Common myeloid progenitor, CD34-positive (primary cell): Measurements from ENCODE around the gene ARHGEF4.

Experiments
- CTCF ChIA-PET: fragments of 350-600 bp; sonication (Branson Sonifier 250); formaldehyde crosslinking; loops from one replicate; lab custom pipeline; 2021; ENCODE audit warnings: antibody characterized with exemption; lab: Charles Lee
- POLR2A ChIA-PET: fragments of 350-600 bp; sonication (Branson Sonifier 250); formaldehyde crosslinking; loops from one replicate; lab custom pipeline; 2021; ENCODE audit warnings: antibody characterized with exemption; lab: Charles Lee
- DNase-seq, 3 donors: peaks; one replicate each; pipeline versions ENCODE4 v3.0.0 to v3.0.0-alpha.2; 2013
- H3K27ac ChIP-seq, 2 experiments: 1 replicate in 1 of 2; 2 replicates in 1 of 2; pipeline ENCODE4 v1.7.0; 2013; ENCODE audit warnings: inconsistent platforms in 2 of 2, low read length in 2 of 2, mild to moderate bottlenecking in 2 of 2, low read depth in 1 of 2, moderate library complexity in 1 of 2; ENCODE audit not compliant: severe bottlenecking in 2 of 2, insufficient read depth in 1 of 2, poor library complexity in 1 of 2
- H3K27me3 ChIP-seq, 5 experiments: replicated peaks in 2 of 5; 1 replicate in 3 of 5; 2 replicates in 2 of 5; pipeline versions ENCODE4 v1.6.1 to v1.7.0; 2013; ENCODE audit warnings: low read length in 4 of 5, mild to moderate bottlenecking in 2 of 5, moderate library complexity in 2 of 5, inconsistent platforms in 1 of 5; ENCODE audit not compliant: insufficient read depth in 5 of 5, control insufficient read depth in 4 of 5
- H3K36me3 ChIP-seq, 4 experiments: 1 replicate in 2 of 4; 2 replicates in 2 of 4; pipeline versions ENCODE4 v1.6.1 to v1.7.0; 2013; ENCODE audit warnings: low read length in 3 of 4, control low read depth in 1 of 4, mild to moderate bottlenecking in 1 of 4; ENCODE audit not compliant: control insufficient read depth in 4 of 4, insufficient read depth in 4 of 4
- H3K4me1 ChIP-seq, 4 experiments: 1 replicate in 3 of 4; 2 replicates in 1 of 4; pipeline versions ENCODE4 v1.6.1 to v1.7.1; 2013; ENCODE audit warnings: low read length in 3 of 4, mild to moderate bottlenecking in 3 of 4, control low read depth in 1 of 4, inconsistent platforms in 1 of 4, moderate library complexity in 1 of 4; ENCODE audit not compliant: control insufficient read depth in 4 of 4, insufficient read depth in 4 of 4; ENCODE audit errors: control extremely low read depth in 1 of 4
- H3K4me3 ChIP-seq, 7 experiments: 1 replicate in 4 of 7; 2 replicates in 3 of 7; pipeline versions ENCODE4 v1.5.1 to v1.7.0; 2013; ENCODE audit warnings: mild to moderate bottlenecking in 7 of 7, low read length in 6 of 7, moderate library complexity in 6 of 7, inconsistent platforms in 2 of 7, low read depth in 2 of 7, control low read depth in 1 of 7; ENCODE audit not compliant: insufficient read depth in 4 of 7, control insufficient read depth in 1 of 7; ENCODE audit errors: extremely low read depth in 1 of 7
- H3K9me3 ChIP-seq, 5 experiments: 1 replicate in 4 of 5; 2 replicates in 1 of 5; pipeline versions ENCODE4 v1.6.1 to v1.7.1; 2013; ENCODE audit warnings: low read length in 4 of 5, mild to moderate bottlenecking in 2 of 5, inconsistent platforms in 1 of 5, low read depth in 1 of 5, moderate library complexity in 1 of 5; ENCODE audit not compliant: control insufficient read depth in 4 of 5, insufficient read depth in 2 of 5; ENCODE audit errors: control extremely low read depth in 1 of 5
- WGBS: methylation state at CpG from one replicate; pipeline ENCODE4 v1.1.5; 2013; ENCODE audit not compliant: insufficient coverage; 5-methylcytosine and 5-hydroxymethylcytosine counted together

The ARHGEF4 gene

GRCh38 chr2:130834091-130834930 lies 2.4 kb upstream of the ARHGEF4 start:
- peaks cover 0 to 79% (median 25%) of the 10 kb centered on the region in 5 experiments for H3K27me3 ChIP-seq
- WGBS = 93% methylated on average over 15 of the region's 18 CpGs
- ChIA-PET CTCF (interaction anchor here (0.6 kb wide), 1 partner anchor 1014 kb away, joined by 3 read pairs; no protein-coding TSS in a partner anchor), POLR2A (no interaction called here)
- no peak for DNase-seq
- peaks cover 0 to 7% (median 3%) of the 10 kb centered on the region in 4 experiments for H3K4me1 ChIP-seq
- H3K9me3 ChIP-seq = no peaks in the 10 kb centered on the region
- H3K4me3 ChIP-seq = no peak overlapping the region
- no peak overlapping the region for H3K27ac ChIP-seq
- H3K36me3 ChIP-seq = no peaks in the 10 kb centered on the region

- peaks cover 0 to 7% (median 3%) of the 10 kb centered on the region in 4 experiments for H3K4me1 ChIP-seq
- peaks cover 0 to 87% (median 26%) of the 10 kb centered on the region in 5 experiments for H3K27me3 ChIP-seq
- CTCF ChIA-PET = no interaction called here
- no peak for DNase-seq
- no peaks in the 10 kb centered on the region for H3K9me3 ChIP-seq
- no peaks in the 10 kb centered on the region for H3K36me3 ChIP-seq
- POLR2A ChIA-PET = no interaction called here
- 90% methylated on average over 15 of the region's 18 CpGs for WGBS
- H3K27ac ChIP-seq = no peak overlapping the region
- H3K4me3 ChIP-seq = no peak overlapping the region
These were observed 1.6 kb upstream of the ARHGEF4 start for GRCh38 chr2:130834931-130835765.

- CTCF ChIA-PET = no interaction called here
- POLR2A ChIA-PET = no interaction called here
- no peak for DNase-seq
These were observed 1.0 kb upstream of the ARHGEF4 start for GRCh38 chr2:130835766-130836015.

GRCh38 chr2:130837175-130837810 lies 579 bp downstream of the ARHGEF4 start:
- DNase-seq = peak in 1 of 3 donors; percentile 7
- H3K4me1 ChIP-seq = peaks cover 0 to 7% (median 3%) of the 10 kb centered on the region in 4 experiments
- no peak overlapping the region for H3K27ac ChIP-seq
- CTCF ChIA-PET = no interaction called here
- H3K27me3 ChIP-seq = peaks cover 0 to 86% (median 30%) of the 10 kb centered on the region in 5 experiments
- peak overlapping the region in 2 of 7 experiments; percentile 43 to 54 for H3K4me3 ChIP-seq
- WGBS = 3% methylated on average over 44 of the region's 53 CpGs
- POLR2A ChIA-PET = no interaction called here
- H3K9me3 ChIP-seq = no peaks in the 10 kb centered on the region
- no peaks in the 10 kb centered on the region for H3K36me3 ChIP-seq

More at GRCh38 chr2:130835766-130836015, 1.0 kb upstream of the ARHGEF4 start:
- Histone ChIP-seq H3K9me3 (no peaks in the 10 kb centered on the region), H3K4me3 (no peak overlapping the region), H3K27me3 (peaks cover 0 to 89% (median 29%) of the 10 kb centered on the region in 5 experiments), H3K27ac (no peak overlapping the region), H3K4me1 (peaks cover 0 to 7% (median 3%) of the 10 kb centered on the region in 4 experiments), H3K36me3 (no peaks in the 10 kb centered on the region)
- 99% methylated on average over 6 of the region's 7 CpGs for WGBS

GRCh38 chr2:130837811-130838565 lies 1.3 kb downstream of the ARHGEF4 start:
- Histone ChIP-seq H3K27me3 (peaks cover 0 to 86% (median 33%) of the 10 kb centered on the region in 5 experiments), H3K9me3 (no peaks in the 10 kb centered on the region), H3K4me3 (no peak overlapping the region), H3K4me1 (peaks cover 0 to 7% (median 3%) of the 10 kb centered on the region in 4 experiments), H3K36me3 (no peaks in the 10 kb centered on the region), H3K27ac (no peak overlapping the region)
- no peak for DNase-seq
- ChIA-PET CTCF (no interaction called here), POLR2A (no interaction called here)
- WGBS = 78% methylated on average over 24 of the region's 28 CpGs

GRCh38 chr2:130839011-130839780 lies 2.5 kb downstream of the ARHGEF4 start:
- WGBS = 93% methylated on average over 16 of the region's 16 CpGs
- Histone ChIP-seq H3K9me3 (no peaks in the 10 kb centered on the region), H3K27ac (no peak overlapping the region), H3K27me3 (peaks cover 0 to 93% (median 33%) of the 10 kb centered on the region in 5 experiments), H3K4me3 (no peak overlapping the region), H3K36me3 (no peaks in the 10 kb centered on the region), H3K4me1 (peaks cover 0 to 7% (median 3%) of the 10 kb centered on the region in 4 experiments)
- DNase-seq = no peak
- ChIA-PET POLR2A (no interaction called here), CTCF (interaction anchor here (0.5 kb wide), 1 partner anchor 83 kb away, joined by 3 read pairs; no protein-coding TSS in a partner anchor)
